Heart left ventricle (tissue), 16 donors: ENCODE measurements around the gene MINK1. TPM values are rescaled to one million over a fixed set of nuclear protein-coding genes. Genes with fewer than 3 reads are reported as not detected.
A peak's percentile ranks its signal among the peaks of the same experiment; 100 is the strongest.

Source experiments
- ATAC-seq, 4 donors: fragments of 200-7000 bp; cut with Tn5 transposase; one replicate each; pipeline ENCODE4 v1.9.1; 2020 to 2022; ENCODE audit warnings: moderate library complexity in 4 of 4, mild to moderate bottlenecking in 3 of 4, moderate number of reproducible peaks in 1 of 4
- DNase-seq, 5 donors: peaks; one replicate each; pipeline ENCODE4 v3.0.0-alpha.2; 2020
- H3K27ac ChIP-seq, 12 donors: fragments of 200-600 bp; sonication (generic) in 4 of 12; one replicate each; pipeline versions ENCODE4 v1.5.0 to v1.8.0; 2016 to 2022; ENCODE audit warnings: mild to moderate bottlenecking in 2 of 12
- H3K27me3 ChIP-seq, 9 donors: fragments of 200-600 bp; sonication (generic) in 2 of 9; one replicate each; pipeline versions ENCODE4 v1.5.1 to v1.8.0; 2016 to 2022; ENCODE audit warnings: mild to moderate bottlenecking in 3 of 9
- H3K36me3 ChIP-seq, 9 donors: fragments of 200-600 bp; sonication (generic) in 2 of 9; one replicate each; pipeline versions ENCODE4 v1.5.0 to v1.8.0; 2018 to 2022; ENCODE audit warnings: mild to moderate bottlenecking in 2 of 9
- H3K4me1 ChIP-seq, 12 donors: fragments of 200-600 bp; sonication (generic) in 4 of 12; one replicate each; pipeline versions ENCODE4 v1.5.0 to v1.8.0; 2016 to 2022; ENCODE audit warnings: mild to moderate bottlenecking in 3 of 12
- H3K4me3 ChIP-seq, 12 donors: fragments of 200-600 bp; sonication (generic) in 4 of 12; one replicate each; pipeline versions ENCODE4 v1.5.0 to v1.8.0; 2017 to 2022; ENCODE audit warnings: mild to moderate bottlenecking in 9 of 12, moderate library complexity in 4 of 12
- H3K9me3 ChIP-seq, 12 donors: fragments of 200-600 bp; sonication (generic) in 4 of 12; one replicate each; pipeline versions ENCODE4 v1.5.0 to v1.8.0; 2016 to 2022; ENCODE audit warnings: mild to moderate bottlenecking in 1 of 12
- CTCF ChIP-seq, 12 donors: fragments of 200-600 bp; sonication (generic) in 4 of 12; IDR thresholded peaks; one replicate each; pipeline versions ENCODE4 v1.5.0 to v1.8.0; 2018 to 2022; ENCODE audit warnings: antibody characterized with exemption in 12 of 12, mild to moderate bottlenecking in 5 of 12
- POLR2A ChIP-seq, 2 donors: fragments of 450-650 bp; IDR thresholded peaks; one replicate each; pipeline ENCODE4 v1.6.1; 2017; ENCODE audit warnings: antibody characterized with exemption in 2 of 2, mild to moderate bottlenecking in 2 of 2, moderate library complexity in 2 of 2
- WGBS, 4 donors: extraction: QIAGEN DNeasy Blood & Tissue Kit in 2 of 4; methylation state at CpG; one replicate each; pipeline versions ENCODE4 v1.1.5 to v1.1.7; 2013 to 2018; 5-methylcytosine and 5-hydroxymethylcytosine counted together
- intact Hi-C, 10 donors: fragments of 100-400 bp; cut with DNase I; formaldehyde crosslinking; loops; one replicate each; pipeline versions ENCODE4 v1.11.1 to v1.14.2; 2022
- polyA plus RNA-seq, 2 donors: library from polyadenylated mRNA; stranded (reverse); fragments of 200-250 nt; gene quantifications; one replicate each; pipeline ENCODE4 v1.2.3, GENCODE V29; 2013
- total RNA-seq, 9 donors: library from RNA; depleted of rRNA in 2 of 9; stranded (reverse); fragments of >200 nt in 2 of 9; fragmentation: NEBNext Ultra II Directional in 3 of 9; extraction: Animal tissue kit (Norgen Biotek cat#: 25700) in 3 of 9; gene quantifications; one replicate each; pipeline versions ENCODE4 v1.1.0 to v1.2.4, GENCODE V29; 2016 to 2023
- donor health status: ischemic (EF 13 %, LVEDD 7.1; RV severe dilation, severe dysfunction).
- donor health status: healthy with polysubstance abuse.
- donor health status: DM: no; HTN: yes; CAD: no.
- donor health status: DM: no; HTN: no; CAD: no.
- donor health status: ischemic (EF 25% LVEDD 6.9; RV normal size, moderate dysfunction).
- donor health status: ischemic (EF 25% LVEDD 5.7; RV mildly dilated, moderate dysfunction).
- donor health status: healthy.
- donor health status: DM: yes; HTN: yes; CAD: no.
- donor health status: ischemic (EF 35%, LVEDD 5.7; RV mildly dilated, moderate dysfunction).
- donor health status: nonischemic (EF 11% LVEDD 7.7; RV severe dilation, severe dysfunction).
- donor health status: DM: yes; HTN: yes; CAD: no.
- donor health status: PGD.
- donor health status: ischemic (EF 29% LVEDD 5.4; RV normal size, mild dysfunction).
- donor health status: nonischemic (EF 23%, LVEDD 6.1; RV moderate dilation, normal function).

Gene MINK1
- total and polyA plus RNA-seq, 11 donors: 23.1 to 55.8 (median 33.0) TPM

GRCh38 chr17:4938688-4939545, 105.8 kb downstream of the MINK1 start:
- ATAC-seq: peak in 1 of 4 donors; percentile 0
- Histone ChIP-seq H3K4me3 (peak overlapping the region; percentile 76 to 98 (median 88)), H3K27me3 (no peaks in the 10 kb centered on the region), H3K9me3 (no peaks in the 10 kb centered on the region), H3K27ac (peak overlapping the region; percentile 78 to 100 (median 97)), H3K36me3 (peaks cover 0 to 58% (median 43%) of the 10 kb centered on the region in 9 donors), H3K4me1 (peaks cover 9 to 55% (median 35%) of the 10 kb centered on the region in 12 donors)
- 41 to 51% (median 46%) methylated on average over 19 of the region's 19 CpGs for WGBS, 4 donors
- peak in 2 of 5 donors; percentile 53 to 60 for DNase-seq
- no peak for TF ChIP-seq POLR2A (IDR thresholded peaks at IDR 0.05)
- intact Hi-C loops: loop anchor here in 5 of 10 donors (5.0 to 10.0 kb wide), 5 partner anchors 33 to 58 kb away; partner anchors contain the start of genes CAMTA2 (in 3 of the 5), INCA1 (in 1 of the 5) and KIF1C (in 1 of the 5)

GRCh38 chr17:4939546-4939795, 106.3 kb downstream of the MINK1 start:
- intact Hi-C loops: loop anchor here in 5 of 10 donors (5.0 to 10.0 kb wide), 5 partner anchors 33 to 58 kb away; partner anchors contain the start of genes CAMTA2 (in 3 of the 5), INCA1 (in 1 of the 5) and KIF1C (in 1 of the 5)
- H3K27me3 ChIP-seq: no peaks in the 10 kb centered on the region
- no peaks in the 10 kb centered on the region for H3K9me3 ChIP-seq
- peaks cover 0 to 63% (median 48%) of the 10 kb centered on the region in 9 donors for H3K36me3 ChIP-seq
- peak overlapping the region; percentile 76 to 98 (median 88) for H3K4me3 ChIP-seq
- peak in 2 of 5 donors; percentile 56 to 79 for DNase-seq
- ATAC-seq: peak in 1 of 4 donors; percentile 3
- TF ChIP-seq CTCF (IDR thresholded peaks at IDR 0.05): no peak
- TF ChIP-seq POLR2A (IDR thresholded peaks at IDR 0.05): no peak
- WGBS, 4 donors: 0 to 1% (median 0%) methylated on average over 6 to 16 of the region's 16 CpGs
- H3K27ac ChIP-seq: peak overlapping the region; percentile 78 to 100 (median 97)
- peaks cover 9 to 55% (median 32%) of the 10 kb centered on the region in 12 donors for H3K4me1 ChIP-seq

GRCh38 chr17:4939796-4940554, 106.8 kb downstream of the MINK1 start, which contains the start of the genes RNF167 and SLC25A11:
RNF167 (plus strand) TSS chr17:4940268; CDS start chr17:4940910, 642 bp downstream.
SLC25A11 (minus strand) TSS chr17:4940046; CDS start chr17:4939910, 136 bp downstream.
- Histone ChIP-seq H3K27ac (peak within 1 kb of the TSS; percentile 91 to 100 (median 97)), H3K36me3 (peaks cover 0 to 68% (median 53%) of the 10 kb centered on the region in 9 donors), H3K27me3 (no peaks in the 10 kb centered on the region), H3K4me1 (peaks cover 11 to 56% (median 33%) of the 10 kb centered on the region in 12 donors), H3K9me3 (no peaks in the 10 kb centered on the region), H3K4me3 (peak within 1 kb of the TSS; percentile 76 to 98 (median 88))
- TF ChIP-seq POLR2A (IDR thresholded peaks at IDR 0.05): peak in 1 of 2 donors; percentile 86
- peak in 2 of 12 donors; percentile 6 to 10 for TF ChIP-seq CTCF (IDR thresholded peaks at IDR 0.05)
- intact Hi-C loops: loop anchor here in 8 of 10 donors (1.0 to 10.0 kb wide), 9 partner anchors 8 to 57 kb away; partner anchors contain the start of genes INCA1 (in 5 of the 8), KIF1C (in 5 of the 8), CAMTA2 (in 3 of the 8) and PFN1 (in 2 of the 8)
- ATAC-seq: peak; percentile 91 to 95 (median 94)
- DNase-seq: peak; percentile 94 to 97 (median 95)
- 0% methylated on average over 48 to 72 of the region's 72 CpGs for WGBS, 4 donors
